ENCODE results near the gene EPYC. TPM values are rescaled to one million over a fixed set of nuclear protein-coding genes. Genes with fewer than 3 reads are reported as not detected.
A peak's percentile ranks its signal among the peaks of the same experiment; 100 is the strongest.
"Not testable (repeated sequence)": the region's sequence is repeated elsewhere in the genome, so short reads cannot be mapped to it uniquely, and the experiment has no call there.

Gene EPYC
- total RNA-seq, 1 donor: not detected

DNA sequence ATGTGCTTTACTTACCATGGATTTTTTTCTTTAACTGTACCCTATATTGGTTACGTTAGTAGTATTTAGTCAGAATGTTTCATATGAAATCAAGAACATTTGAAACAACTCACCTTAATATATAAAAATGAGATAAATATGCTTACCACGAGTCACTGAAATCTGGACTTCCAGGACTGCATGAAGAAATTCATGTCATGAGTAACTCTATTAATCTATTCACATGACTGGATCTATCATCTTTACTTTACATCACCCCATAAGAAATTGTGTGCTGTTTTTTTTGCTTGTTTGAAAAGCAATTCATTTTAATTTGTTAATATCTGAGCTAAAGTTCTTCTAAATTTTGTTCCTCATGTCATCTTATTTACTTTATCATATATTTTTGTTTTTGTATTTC lies 5.2 kb downstream of the EPYC start:
- TF ChIP-seq, protein P1, sequence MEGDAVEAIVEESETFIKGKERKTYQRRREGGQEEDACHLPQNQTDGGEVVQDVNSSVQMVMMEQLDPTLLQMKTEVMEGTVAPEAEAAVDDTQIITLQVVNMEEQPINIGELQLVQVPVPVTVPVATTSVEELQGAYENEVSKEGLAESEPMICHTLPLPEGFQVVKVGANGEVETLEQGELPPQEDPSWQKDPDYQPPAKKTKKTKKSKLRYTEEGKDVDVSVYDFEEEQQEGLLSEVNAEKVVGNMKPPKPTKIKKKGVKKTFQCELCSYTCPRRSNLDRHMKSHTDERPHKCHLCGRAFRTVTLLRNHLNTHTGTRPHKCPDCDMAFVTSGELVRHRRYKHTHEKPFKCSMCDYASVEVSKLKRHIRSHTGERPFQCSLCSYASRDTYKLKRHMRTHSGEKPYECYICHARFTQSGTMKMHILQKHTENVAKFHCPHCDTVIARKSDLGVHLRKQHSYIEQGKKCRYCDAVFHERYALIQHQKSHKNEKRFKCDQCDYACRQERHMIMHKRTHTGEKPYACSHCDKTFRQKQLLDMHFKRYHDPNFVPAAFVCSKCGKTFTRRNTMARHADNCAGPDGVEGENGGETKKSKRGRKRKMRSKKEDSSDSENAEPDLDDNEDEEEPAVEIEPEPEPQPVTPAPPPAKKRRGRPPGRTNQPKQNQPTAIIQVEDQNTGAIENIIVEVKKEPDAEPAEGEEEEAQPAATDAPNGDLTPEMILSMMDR (IDR thresholded peaks at IDR 0.05; ENCODE audit: insufficient read depth, low read depth, low read length): no peak
- H3K4me3 ChIP-seq (ENCODE audit: low read depth, low read length): no peak overlapping the region
- DNase-seq (ENCODE audit: low read depth): no peak

DNA sequence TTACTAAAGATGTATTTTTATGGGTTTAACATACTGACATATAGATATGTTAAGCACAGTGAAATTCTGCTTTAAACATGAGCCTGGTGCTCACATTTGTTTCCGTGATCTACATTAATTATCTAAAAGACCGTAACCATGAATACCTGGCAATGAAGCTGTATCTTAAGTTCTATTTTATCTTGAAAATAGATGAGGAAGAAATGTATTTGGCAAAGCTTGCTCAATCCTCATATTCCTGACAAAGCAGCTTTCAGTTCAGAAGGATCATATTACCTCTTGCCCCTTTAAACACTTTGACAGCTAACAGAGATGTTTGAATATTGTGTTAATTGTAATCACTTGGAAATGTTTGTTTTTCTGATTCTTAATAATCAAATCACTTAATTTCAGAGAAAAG lies 9.8 kb downstream of the EPYC start:
- no peak overlapping the region for H3K4me3 ChIP-seq (ENCODE audit: low read depth, low read length)
- DNase-seq (ENCODE audit: low read depth): peak; percentile 51
- TF ChIP-seq, protein P1 (IDR thresholded peaks at IDR 0.05; ENCODE audit: insufficient read depth, low read depth, low read length): no peak

DNA sequence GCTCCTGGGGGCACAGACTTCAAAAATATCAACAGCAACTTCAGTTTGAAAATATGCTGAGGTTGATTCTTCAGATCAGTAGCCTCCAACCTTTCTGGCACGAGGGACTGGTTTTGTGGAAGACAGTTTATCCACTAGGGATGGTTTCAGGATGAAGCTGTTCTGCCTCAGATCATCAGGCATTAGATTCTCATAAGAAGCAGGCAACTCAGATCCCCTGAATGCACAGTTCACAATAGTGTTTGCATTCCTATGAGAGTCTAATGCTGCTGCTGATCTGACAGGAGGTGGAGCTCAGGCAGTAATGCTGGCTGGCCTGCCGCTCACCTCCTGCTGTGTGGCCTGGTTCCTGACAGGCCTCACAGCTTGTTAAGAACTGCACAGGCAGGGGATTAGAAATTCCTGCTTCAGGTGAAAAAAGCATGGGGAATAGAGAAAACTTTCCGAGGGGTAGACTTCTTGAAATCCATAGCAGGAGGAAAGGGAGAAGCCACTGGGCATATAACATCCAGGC lies 12.8 kb downstream of the EPYC start:
- TF ChIP-seq, protein P1 (IDR thresholded peaks at IDR 0.05; ENCODE audit: insufficient read depth, low read depth, low read length): no peak
- no peak for DNase-seq (ENCODE audit: low read depth)
- H3K4me3 ChIP-seq (ENCODE audit: low read depth, low read length): no peak overlapping the region

DNA sequence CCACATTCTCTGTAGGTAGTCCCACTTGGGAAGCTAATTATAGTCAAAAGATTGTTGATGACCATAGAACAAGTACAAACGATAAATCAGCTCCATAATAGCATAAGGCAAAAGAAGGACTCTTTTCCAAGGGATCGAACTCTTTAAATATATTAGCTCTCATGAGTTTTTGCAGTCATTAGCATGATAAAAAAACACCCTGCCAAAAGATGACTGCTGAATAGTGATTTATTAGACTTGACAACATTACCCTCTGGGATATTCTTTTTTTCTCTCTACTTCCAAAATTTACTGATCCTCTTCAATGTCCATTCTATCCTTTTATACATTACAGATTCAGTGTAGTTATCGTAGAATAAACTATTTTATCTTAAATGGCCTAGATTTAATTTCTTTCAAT lies 14.2 kb downstream of the EPYC start:
- H3K4me3 ChIP-seq (ENCODE audit: low read depth, low read length): no peak overlapping the region
- no peak for DNase-seq (ENCODE audit: low read depth)
- TF ChIP-seq, protein P1 (IDR thresholded peaks at IDR 0.05; ENCODE audit: insufficient read depth, low read depth, low read length): no peak

DNA sequence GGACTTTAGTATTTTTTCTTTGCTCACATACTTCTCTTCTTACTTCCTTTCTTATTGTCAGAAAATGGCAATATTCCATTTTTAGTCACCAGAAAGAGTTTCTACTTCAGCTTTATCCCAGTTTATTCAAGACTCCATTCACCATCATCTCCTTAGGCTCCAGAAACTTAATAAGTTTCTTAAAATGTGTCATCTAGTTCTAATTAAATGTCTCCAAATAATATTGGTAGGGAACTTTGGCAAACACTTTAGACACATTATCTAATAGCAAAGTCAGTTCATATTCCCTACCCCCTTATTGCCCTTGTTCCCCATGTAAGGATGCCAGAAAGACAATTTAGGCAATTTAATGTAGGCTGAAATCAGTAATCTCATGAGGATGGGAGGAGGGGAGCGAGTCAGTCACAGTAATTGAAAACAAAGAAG lies 15.1 kb downstream of the EPYC start:
- no peak overlapping the region for H3K4me3 ChIP-seq (ENCODE audit: low read depth, low read length)
- TF ChIP-seq, protein P1 (IDR thresholded peaks at IDR 0.05; ENCODE audit: insufficient read depth, low read depth, low read length): no peak
- DNase-seq (ENCODE audit: low read depth): no peak

DNA sequence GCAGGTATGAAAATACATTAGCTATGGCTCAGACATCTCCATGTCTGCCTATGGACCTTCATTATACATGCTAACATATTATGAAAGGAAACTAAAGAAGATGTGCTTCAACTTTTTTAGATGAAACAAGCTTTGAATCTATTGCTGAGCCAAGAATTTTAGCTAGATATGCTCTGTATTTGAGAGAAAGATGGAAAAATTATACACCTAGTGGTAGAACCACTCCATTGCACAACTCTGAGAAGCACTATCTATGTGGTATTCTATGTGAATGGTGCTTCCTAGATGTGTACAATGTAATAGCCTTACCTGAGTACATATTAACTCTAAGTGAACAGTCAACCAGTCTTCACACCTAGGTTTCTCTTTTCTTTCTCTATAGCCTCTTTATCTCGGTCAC lies 17.3 kb downstream of the EPYC start:
- H3K4me3 ChIP-seq (ENCODE audit: low read depth, low read length): no peak overlapping the region
- TF ChIP-seq, protein P1 (IDR thresholded peaks at IDR 0.05; ENCODE audit: insufficient read depth, low read depth, low read length): peak; percentile 19
- DNase-seq (ENCODE audit: low read depth): no peak

DNA sequence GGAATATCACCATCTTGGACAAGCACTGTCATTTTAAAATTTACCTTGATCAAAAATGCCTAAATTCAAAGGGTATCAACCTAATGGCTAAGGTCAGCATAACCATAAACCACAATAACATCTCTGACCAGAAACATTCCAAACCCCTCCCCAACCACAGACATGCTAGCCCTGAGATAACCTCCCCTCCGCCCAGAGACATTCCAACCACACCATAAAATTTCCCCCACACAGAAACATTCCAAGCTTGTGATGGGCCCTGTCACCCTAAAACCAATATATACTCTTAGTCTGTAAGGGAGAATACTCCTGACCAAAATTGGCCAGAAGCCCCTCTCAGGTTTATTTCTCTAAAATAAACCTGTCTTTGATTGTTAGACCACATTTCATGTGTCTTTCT lies 17.7 kb downstream of the EPYC start:
- TF ChIP-seq, protein P1 (IDR thresholded peaks at IDR 0.05; ENCODE audit: insufficient read depth, low read depth, low read length): no peak
- no peak overlapping the region for H3K4me3 ChIP-seq (ENCODE audit: low read depth, low read length)
- peak; percentile 40 for DNase-seq (ENCODE audit: low read depth)

DNA sequence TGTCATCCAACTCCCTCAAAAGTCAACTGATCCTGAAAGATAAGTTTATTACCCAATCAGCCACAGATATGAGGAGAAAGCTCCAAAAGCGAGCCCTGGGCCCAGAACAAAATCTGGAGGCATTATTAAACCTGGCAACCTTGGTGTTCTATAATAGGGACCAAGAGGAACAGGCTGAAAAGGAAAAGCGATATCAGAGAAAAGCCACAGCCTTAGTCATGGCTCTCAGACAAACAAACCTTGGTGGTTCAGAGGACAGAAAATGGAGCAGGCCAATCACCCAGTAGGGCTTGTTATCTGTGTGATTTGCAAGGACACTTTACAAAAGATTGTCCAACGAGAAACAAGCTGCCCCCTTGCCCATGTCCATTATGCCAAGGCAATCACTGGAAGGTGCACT lies 19.4 kb downstream of the EPYC start:
- not testable (repeated sequence) for H3K4me3 ChIP-seq (ENCODE audit: low read depth, low read length); DNase-seq (ENCODE audit: low read depth)

Data from fibroblast of villous mesenchyme (primary cell).